Left lung (tissue), 10 donors: ENCODE results near the gene PCGF3. TPM values are rescaled to one million over a fixed set of nuclear protein-coding genes. Genes with fewer than 3 reads are reported as not detected.

Experiments
- ATAC-seq: fragments of 200-7000 bp; cut with Tn5 transposase; one replicate; pipeline ENCODE4 v1.9.1; 2020; ENCODE audit warnings: moderate library complexity
- DNase-seq, 4 donors: peaks; one replicate each; pipeline ENCODE4 v3.0.0-alpha.2; 2013 to 2020
- H3K27ac ChIP-seq, 2 donors: fragments of 200-600 bp; sonication (generic) in 1 of 2; one replicate each; pipeline versions ENCODE4 v1.5.0 to v1.8.0; 2020 to 2021
- H3K27me3 ChIP-seq, 2 donors: fragments of 200-600 bp; sonication (generic) in 1 of 2; one replicate each; pipeline versions ENCODE4 v1.5.0 to v1.8.0; 2020 to 2021
- H3K36me3 ChIP-seq, 2 donors: fragments of 200-600 bp; sonication (generic) in 1 of 2; one replicate each; pipeline versions ENCODE4 v1.5.0 to v1.8.0; 2020 to 2021
- H3K4me1 ChIP-seq, 2 donors: fragments of 200-600 bp; one replicate each; pipeline ENCODE4 v1.8.0; 2021
- H3K4me3 ChIP-seq, 2 donors: fragments of 200-600 bp; sonication (generic) in 1 of 2; one replicate each; pipeline versions ENCODE4 v1.5.0 to v1.8.0; 2020 to 2021; ENCODE audit warnings: mild to moderate bottlenecking in 1 of 2
- H3K9me3 ChIP-seq, 2 donors: fragments of 200-600 bp; sonication (generic) in 1 of 2; one replicate each; pipeline versions ENCODE4 v1.5.0 to v1.8.0; 2020 to 2021
- intact Hi-C, 2 donors: fragments of 100-400 bp; cut with DNase I; formaldehyde crosslinking; loops; one replicate each; pipeline versions ENCODE4 v1.11.2 to v1.14.2; 2022
- polyA plus RNA-seq, 6 donors: library from polyadenylated mRNA; unstranded; fragments of 120-200 nt; gene quantifications; one replicate each; pipeline ENCODE4 v1.2.1, GENCODE V29; 2013; ENCODE audit not compliant: insufficient read length in 6 of 6
- total RNA-seq, 2 donors: library from RNA; stranded (reverse); fragmentation: NEBNext Ultra II Directional; extraction: Animal tissue kit (Norgen Biotek cat#: 25700); gene quantifications; one replicate each; pipeline ENCODE4 v1.2.1, GENCODE V29; 2021
- TF ChIP-seq, protein P1 (sequence below), 2 donors: fragments of 200-600 bp; sonication (generic) in 1 of 2; IDR thresholded peaks; one replicate each; pipeline versions ENCODE4 v1.5.0 to v1.8.0; 2021; ENCODE audit warnings: antibody characterized with exemption in 2 of 2
- donor health status: DM: no; HTN: yes; CAD: no.
- donor health status: DM: no; HTN: no; CAD: no.

Gene PCGF3
- total and polyA plus RNA-seq, 8 donors = 43.7 to 110 (median 88.7) TPM

- TF ChIP-seq, protein P1, sequence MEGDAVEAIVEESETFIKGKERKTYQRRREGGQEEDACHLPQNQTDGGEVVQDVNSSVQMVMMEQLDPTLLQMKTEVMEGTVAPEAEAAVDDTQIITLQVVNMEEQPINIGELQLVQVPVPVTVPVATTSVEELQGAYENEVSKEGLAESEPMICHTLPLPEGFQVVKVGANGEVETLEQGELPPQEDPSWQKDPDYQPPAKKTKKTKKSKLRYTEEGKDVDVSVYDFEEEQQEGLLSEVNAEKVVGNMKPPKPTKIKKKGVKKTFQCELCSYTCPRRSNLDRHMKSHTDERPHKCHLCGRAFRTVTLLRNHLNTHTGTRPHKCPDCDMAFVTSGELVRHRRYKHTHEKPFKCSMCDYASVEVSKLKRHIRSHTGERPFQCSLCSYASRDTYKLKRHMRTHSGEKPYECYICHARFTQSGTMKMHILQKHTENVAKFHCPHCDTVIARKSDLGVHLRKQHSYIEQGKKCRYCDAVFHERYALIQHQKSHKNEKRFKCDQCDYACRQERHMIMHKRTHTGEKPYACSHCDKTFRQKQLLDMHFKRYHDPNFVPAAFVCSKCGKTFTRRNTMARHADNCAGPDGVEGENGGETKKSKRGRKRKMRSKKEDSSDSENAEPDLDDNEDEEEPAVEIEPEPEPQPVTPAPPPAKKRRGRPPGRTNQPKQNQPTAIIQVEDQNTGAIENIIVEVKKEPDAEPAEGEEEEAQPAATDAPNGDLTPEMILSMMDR (IDR thresholded peaks at IDR 0.05) = no peak
- intact Hi-C loops = no loop called here
- ATAC-seq (no peak), DNase-seq (peak in 1 of 4 donors; percentile 72)
- Histone ChIP-seq H3K27ac (no peak overlapping the region), H3K9me3 (no peaks in the 10 kb centered on the region), H3K27me3 (no peaks in the 10 kb centered on the region), H3K4me1 (peaks cover 7 to 37% of the 10 kb centered on the region in 2 donors), H3K4me3 (no peak overlapping the region), H3K36me3 (no peaks in the 10 kb centered on the region)
Measured at GRCh38 chr4:679104-679481, 26.5 kb upstream of the PCGF3 start.

GRCh38 chr4:679629-680028 lies 26.0 kb upstream of the PCGF3 start:
- H3K27ac ChIP-seq = no peak overlapping the region
- no peak for ATAC-seq
- DNase-seq = no peak
- no peak overlapping the region for H3K4me3 ChIP-seq
- TF ChIP-seq, protein P1 (IDR thresholded peaks at IDR 0.05) = no peak
- peaks cover 7 to 38% of the 10 kb centered on the region in 2 donors for H3K4me1 ChIP-seq
- H3K27me3 ChIP-seq = no peaks in the 10 kb centered on the region
- intact Hi-C loops = no loop called here
- no peaks in the 10 kb centered on the region for H3K36me3 ChIP-seq
- no peaks in the 10 kb centered on the region for H3K9me3 ChIP-seq

DNA sequence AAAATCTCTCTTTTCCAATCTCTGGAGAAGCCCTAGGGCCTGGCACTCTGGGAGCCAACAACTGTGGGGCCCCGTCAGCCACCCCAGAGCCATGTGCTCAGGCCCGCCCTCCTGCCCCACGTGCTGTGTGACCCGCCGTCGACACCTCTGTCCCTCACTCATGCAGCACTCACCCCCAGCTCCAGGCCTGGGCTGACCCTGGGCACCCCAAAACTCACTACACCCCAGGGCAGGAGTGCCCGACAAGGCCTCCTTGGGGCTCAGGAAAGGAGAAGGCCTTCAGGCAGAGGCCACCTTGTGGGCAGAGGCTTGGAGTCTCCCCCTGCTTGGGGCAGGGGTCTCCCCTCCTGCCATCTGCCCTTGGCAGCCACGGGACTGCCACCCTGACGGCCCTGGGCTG lies 25.5 kb upstream of the PCGF3 start:
- Histone ChIP-seq H3K36me3 (no peaks in the 10 kb centered on the region), H3K4me3 (no peak overlapping the region), H3K27me3 (no peaks in the 10 kb centered on the region), H3K9me3 (no peaks in the 10 kb centered on the region), H3K27ac (no peak overlapping the region), H3K4me1 (peaks cover 7 to 35% of the 10 kb centered on the region in 2 donors)
- TF ChIP-seq, protein P1 (IDR thresholded peaks at IDR 0.05) = no peak
- ATAC-seq = no peak
- peak in 1 of 4 donors; percentile 75 for DNase-seq
- intact Hi-C loops = no loop called here

GRCh38 chr4:680551-680927 lies 25.1 kb upstream of the PCGF3 start:
- TF ChIP-seq, protein P1 (IDR thresholded peaks at IDR 0.05) = no peak
- H3K9me3 ChIP-seq = no peaks in the 10 kb centered on the region
- no peaks in the 10 kb centered on the region for H3K27me3 ChIP-seq

GRCh38 chr4:680928-681645 lies 24.5 kb upstream of the PCGF3 start:
- H3K4me1 ChIP-seq = peaks cover 7 to 25% of the 10 kb centered on the region in 2 donors
- H3K9me3 ChIP-seq = no peaks in the 10 kb centered on the region
- H3K27me3 ChIP-seq = no peaks in the 10 kb centered on the region
- TF ChIP-seq, protein P1 (IDR thresholded peaks at IDR 0.05) = no peak
- DNase-seq (peak in 3 of 4 donors; percentile 62 to 89 (median 69)), ATAC-seq (peak; percentile 43)
- peak overlapping the region in 1 of 2 donors; percentile 33 for H3K27ac ChIP-seq
- H3K36me3 ChIP-seq = peaks cover 0 to 5% of the 10 kb centered on the region in 2 donors
- intact Hi-C loops = no loop called here
- H3K4me3 ChIP-seq = peak overlapping the region; percentile 27 to 48

More at GRCh38 chr4:680551-680927, 25.1 kb upstream of the PCGF3 start:
- peak overlapping the region in 1 of 2 donors; percentile 33 for H3K27ac ChIP-seq
- no peaks in the 10 kb centered on the region for H3K36me3 ChIP-seq
- H3K4me3 ChIP-seq = peak overlapping the region; percentile 27 to 48
- peaks cover 7 to 30% of the 10 kb centered on the region in 2 donors for H3K4me1 ChIP-seq
- DNase-seq = peak in 1 of 4 donors; percentile 83
- ATAC-seq = peak; percentile 2
- intact Hi-C loops = no loop called here
